ENCODE data around the gene AUNIP. TPM values are rescaled to one million over a fixed set of nuclear protein-coding genes. Genes with fewer than 3 reads are reported as not detected.

Gene AUNIP
- total RNA-seq, 1 experiment from 2014 or later, result 11.0 TPM

- CTCF ChIA-PET, result no interaction called here
- DNase-seq, result no peak
- H4K20me1 ChIP-seq (ENCODE audit: insufficient read depth), result no peaks in the 10 kb centered on the region
- H3K4me1 ChIP-seq (replicated peaks; ENCODE audit: insufficient read depth), result no peaks in the 10 kb centered on the region
- no peak for TF ChIP-seq EZH2 (IDR thresholded peaks at IDR 0.05; ENCODE audit: low read depth)
- TF ChIP-seq, protein P1, sequence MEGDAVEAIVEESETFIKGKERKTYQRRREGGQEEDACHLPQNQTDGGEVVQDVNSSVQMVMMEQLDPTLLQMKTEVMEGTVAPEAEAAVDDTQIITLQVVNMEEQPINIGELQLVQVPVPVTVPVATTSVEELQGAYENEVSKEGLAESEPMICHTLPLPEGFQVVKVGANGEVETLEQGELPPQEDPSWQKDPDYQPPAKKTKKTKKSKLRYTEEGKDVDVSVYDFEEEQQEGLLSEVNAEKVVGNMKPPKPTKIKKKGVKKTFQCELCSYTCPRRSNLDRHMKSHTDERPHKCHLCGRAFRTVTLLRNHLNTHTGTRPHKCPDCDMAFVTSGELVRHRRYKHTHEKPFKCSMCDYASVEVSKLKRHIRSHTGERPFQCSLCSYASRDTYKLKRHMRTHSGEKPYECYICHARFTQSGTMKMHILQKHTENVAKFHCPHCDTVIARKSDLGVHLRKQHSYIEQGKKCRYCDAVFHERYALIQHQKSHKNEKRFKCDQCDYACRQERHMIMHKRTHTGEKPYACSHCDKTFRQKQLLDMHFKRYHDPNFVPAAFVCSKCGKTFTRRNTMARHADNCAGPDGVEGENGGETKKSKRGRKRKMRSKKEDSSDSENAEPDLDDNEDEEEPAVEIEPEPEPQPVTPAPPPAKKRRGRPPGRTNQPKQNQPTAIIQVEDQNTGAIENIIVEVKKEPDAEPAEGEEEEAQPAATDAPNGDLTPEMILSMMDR (conservative IDR thresholded peaks at IDR 0.05), result no peak
- no peaks in the 10 kb centered on the region for H3K9me2 ChIP-seq (ENCODE audit: insufficient read depth)
- H2AFZ ChIP-seq, result no peak overlapping the region
- intact Hi-C loops (cut with micrococcal nuclease; ENCODE audit: unreplicated experiment), result no loop called here
- no peak overlapping the region for H3K4me3 ChIP-seq
- H3K27me3 ChIP-seq (ENCODE audit: insufficient read depth, low read depth), result no peaks in the 10 kb centered on the region
- H3F3A ChIP-seq (ENCODE audit: insufficient read depth, low read depth), result peaks cover 4% of the 10 kb centered on the region; the same call in 1 of the 2 replicates
- POLR2A ChIA-PET (ENCODE audit: unreplicated experiment), result no interaction called here
- BruUV-seq (replicated peaks), result no TSS peak
- no peak overlapping the region for H3K27ac ChIP-seq
- H3K4me2 ChIP-seq, result no peak overlapping the region
- H3K79me2 ChIP-seq (ENCODE audit: low read depth), result no peaks in the 10 kb centered on the region
- H3K9me3 ChIP-seq (ENCODE audit: insufficient read depth, low read depth), result no peaks in the 10 kb centered on the region
- H3K36me3 ChIP-seq (ENCODE audit: low read depth), result no peaks in the 10 kb centered on the region; the same call in 1 of the 2 replicates
These were observed 26.1 kb downstream of the AUNIP start for GRCh38 chr1:25833158-25833557.

DNA sequence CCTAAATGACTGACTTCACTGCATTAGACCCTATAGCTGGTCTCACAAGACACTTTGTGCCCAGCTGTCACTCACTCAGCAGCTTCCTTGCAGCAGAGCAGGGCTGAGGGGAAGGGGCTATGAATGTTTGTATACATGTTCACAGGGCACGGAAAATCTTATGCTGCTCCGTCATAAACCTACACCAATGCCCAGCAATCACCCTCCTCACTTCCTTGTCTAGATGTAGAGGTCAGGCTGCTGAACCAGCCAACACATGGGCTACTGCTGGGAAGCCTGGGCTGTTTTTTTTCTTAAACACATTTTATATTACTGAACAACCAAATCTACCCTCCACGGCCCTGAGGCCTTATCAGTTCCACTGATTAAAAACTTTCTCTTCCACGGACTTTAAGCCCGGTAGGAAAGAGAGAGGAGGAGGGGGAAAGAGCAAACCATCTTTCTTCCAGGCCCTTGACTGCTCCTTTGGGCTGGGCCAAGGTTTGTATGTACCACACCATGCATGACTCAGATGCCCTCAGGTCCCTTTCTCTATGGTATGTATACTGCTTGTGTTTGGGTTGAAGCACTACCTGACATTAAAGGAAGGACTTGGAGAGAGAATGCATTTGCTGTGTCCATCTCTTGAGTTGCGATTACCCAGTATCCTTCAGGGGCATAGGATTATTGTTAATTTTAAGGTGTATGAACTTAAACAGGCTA, 26.8 kb downstream of the AUNIP start:
- no peak overlapping the region for H2AFZ ChIP-seq
- no peak overlapping the region for H3K4me2 ChIP-seq
- POLR2A ChIA-PET (ENCODE audit: unreplicated experiment), result no interaction called here
- no peaks in the 10 kb centered on the region for H3K9me3 ChIP-seq (ENCODE audit: insufficient read depth, low read depth)
- H3K27me3 ChIP-seq (ENCODE audit: insufficient read depth, low read depth), result no peaks in the 10 kb centered on the region
- H3K4me3 ChIP-seq, result no peak overlapping the region
- no TSS peak for BruUV-seq (replicated peaks)
- CTCF ChIA-PET, result no interaction called here
- H3K36me3 ChIP-seq (ENCODE audit: low read depth), result no peaks in the 10 kb centered on the region; the same call in 1 of the 2 replicates
- H3K9me2 ChIP-seq (ENCODE audit: insufficient read depth), result no peaks in the 10 kb centered on the region
- no peak for DNase-seq
- TF ChIP-seq, protein P1 (conservative IDR thresholded peaks at IDR 0.05), result no peak
- no peak for TF ChIP-seq EZH2 (IDR thresholded peaks at IDR 0.05; ENCODE audit: low read depth)
- peaks cover 1% of the 10 kb centered on the region; the same call in 1 of the 2 replicates for H3F3A ChIP-seq (ENCODE audit: insufficient read depth, low read depth)
- intact Hi-C loops (cut with micrococcal nuclease; ENCODE audit: unreplicated experiment), result no loop called here
- H4K20me1 ChIP-seq (ENCODE audit: insufficient read depth), result no peaks in the 10 kb centered on the region
- no peaks in the 10 kb centered on the region for H3K4me1 ChIP-seq (replicated peaks; ENCODE audit: insufficient read depth)
- no peak overlapping the region for H3K27ac ChIP-seq
- no peaks in the 10 kb centered on the region for H3K79me2 ChIP-seq (ENCODE audit: low read depth)

DNA sequence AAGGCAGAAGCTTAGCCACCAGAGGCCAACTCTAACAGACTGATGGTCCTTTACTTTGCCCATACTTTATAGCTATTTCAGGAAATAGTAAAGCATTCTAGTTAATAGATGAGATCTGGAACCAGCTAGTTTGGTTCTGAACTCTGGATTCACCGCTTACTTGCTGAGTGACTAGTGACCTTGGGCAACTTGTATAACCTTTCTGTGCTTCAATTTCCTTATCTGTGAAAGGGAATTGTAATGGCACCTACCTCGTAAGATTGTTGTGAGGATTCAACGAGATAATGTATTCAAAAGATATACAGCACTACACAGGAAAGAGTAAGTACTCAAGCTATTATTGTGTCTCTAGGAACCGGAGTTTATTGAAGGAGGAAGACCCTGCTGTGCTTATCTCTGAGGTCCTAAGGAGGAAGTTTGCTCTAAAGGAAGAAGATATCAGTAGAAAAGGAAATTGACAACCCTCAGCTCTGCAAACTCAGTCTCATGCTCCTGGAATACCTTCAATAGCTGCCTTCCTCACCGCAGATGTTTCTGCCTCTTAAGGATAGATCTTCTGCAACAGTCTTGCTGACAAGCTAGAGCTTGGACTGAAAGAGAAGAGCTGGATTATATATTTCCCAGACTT, 27.6 kb downstream of the AUNIP start:
- no TSS peak for BruUV-seq (replicated peaks)
- Histone ChIP-seq H3K4me1 (replicated peaks; ENCODE audit: insufficient read depth) (no peaks in the 10 kb centered on the region), H2AFZ (no peak overlapping the region), H3K27ac (no peak overlapping the region), H3K27me3 (ENCODE audit: insufficient read depth, low read depth) (no peaks in the 10 kb centered on the region), H3F3A (ENCODE audit: insufficient read depth, low read depth) (no peaks in the 10 kb centered on the region), H3K4me3 (no peak overlapping the region), H3K79me2 (ENCODE audit: low read depth) (no peaks in the 10 kb centered on the region), H3K4me2 (no peak overlapping the region), H4K20me1 (ENCODE audit: insufficient read depth) (no peaks in the 10 kb centered on the region), H3K9me2 (ENCODE audit: insufficient read depth) (no peaks in the 10 kb centered on the region), H3K9me3 (ENCODE audit: insufficient read depth, low read depth) (no peaks in the 10 kb centered on the region), H3K36me3 (ENCODE audit: low read depth) (no peaks in the 10 kb centered on the region; the same call in 1 of the 2 replicates)
- CTCF ChIA-PET, result no interaction called here
- DNase-seq, result no peak
- intact Hi-C loops (cut with micrococcal nuclease; ENCODE audit: unreplicated experiment), result no loop called here
- POLR2A ChIA-PET (ENCODE audit: unreplicated experiment), result no interaction called here
- TF ChIP-seq, protein P1 (conservative IDR thresholded peaks at IDR 0.05), result no peak
- TF ChIP-seq EZH2 (IDR thresholded peaks at IDR 0.05; ENCODE audit: low read depth), result no peak

Data from PC-9 (cell line).